Tongue (tissue), 2 donors: ENCODE measurements around the gene GTF3C4. TPM values are rescaled to one million over a fixed set of nuclear protein-coding genes. Genes with fewer than 3 reads are reported as not detected.

Experiments
- DNase-seq: peaks from one replicate; pipeline ENCODE4 v3.0.0-alpha.2; 2015
- total RNA-seq: library from RNA; depleted of rRNA; stranded (reverse); fragments of >200 nt; gene quantifications from one replicate; pipeline ENCODE4 v1.2.3, GENCODE V29; 2014

The GTF3C4 gene
- total RNA-seq, 1 donor from 2014 or later: 17.8 TPM

DNA sequence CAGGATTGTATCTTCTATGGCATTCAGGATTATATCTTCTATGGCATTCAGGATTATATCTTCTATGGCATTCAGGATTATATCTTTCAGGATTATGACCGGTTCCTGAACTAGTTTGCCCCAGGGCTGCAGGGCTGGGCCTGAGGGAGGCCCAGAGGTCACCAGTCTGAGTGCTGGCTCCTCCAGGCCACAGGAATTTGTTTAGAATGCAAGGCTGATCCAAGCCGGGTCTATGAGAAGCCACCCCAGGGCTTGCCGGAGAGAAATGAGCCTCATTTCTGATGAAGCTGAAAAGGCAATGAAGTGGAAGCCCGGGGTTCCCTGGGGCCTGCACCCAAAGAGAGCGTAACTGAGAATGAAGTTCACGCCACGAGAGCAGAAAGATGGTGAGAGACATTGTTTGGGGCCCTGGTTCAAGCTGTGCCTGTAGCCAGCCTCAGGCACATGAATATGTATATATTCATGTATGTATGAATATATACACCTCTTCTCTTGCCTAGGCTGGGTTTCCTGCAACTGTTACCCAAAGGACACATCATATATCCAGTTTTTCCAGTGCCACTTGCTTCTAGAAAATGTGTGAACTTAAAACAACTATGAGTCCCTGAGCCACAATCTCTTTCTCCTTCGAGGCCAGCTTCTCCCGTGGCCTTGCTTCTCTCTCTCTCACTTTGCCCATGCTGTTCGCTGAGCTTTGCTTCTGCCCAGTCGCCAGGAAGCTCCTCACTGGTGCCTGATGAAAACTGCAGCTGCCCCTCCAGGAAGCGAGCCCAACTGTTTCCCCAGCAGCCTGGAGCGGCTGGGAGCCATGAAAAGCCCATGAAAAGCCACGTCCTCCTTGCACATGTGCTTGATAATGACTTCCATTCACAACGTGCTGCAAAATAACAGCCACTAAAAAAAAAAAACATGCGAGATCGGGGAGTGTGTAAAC lies 62.3 kb downstream of the GTF3C4 start:
- peak; percentile 51 for DNase-seq

GRCh38 chr9:132733260-132733815 lies 63.1 kb downstream of the GTF3C4 start:
- DNase-seq: peak; percentile 17

GRCh38 chr9:132739710-132740310 lies 69.5 kb downstream of the GTF3C4 start:
- no peak for DNase-seq

DNA sequence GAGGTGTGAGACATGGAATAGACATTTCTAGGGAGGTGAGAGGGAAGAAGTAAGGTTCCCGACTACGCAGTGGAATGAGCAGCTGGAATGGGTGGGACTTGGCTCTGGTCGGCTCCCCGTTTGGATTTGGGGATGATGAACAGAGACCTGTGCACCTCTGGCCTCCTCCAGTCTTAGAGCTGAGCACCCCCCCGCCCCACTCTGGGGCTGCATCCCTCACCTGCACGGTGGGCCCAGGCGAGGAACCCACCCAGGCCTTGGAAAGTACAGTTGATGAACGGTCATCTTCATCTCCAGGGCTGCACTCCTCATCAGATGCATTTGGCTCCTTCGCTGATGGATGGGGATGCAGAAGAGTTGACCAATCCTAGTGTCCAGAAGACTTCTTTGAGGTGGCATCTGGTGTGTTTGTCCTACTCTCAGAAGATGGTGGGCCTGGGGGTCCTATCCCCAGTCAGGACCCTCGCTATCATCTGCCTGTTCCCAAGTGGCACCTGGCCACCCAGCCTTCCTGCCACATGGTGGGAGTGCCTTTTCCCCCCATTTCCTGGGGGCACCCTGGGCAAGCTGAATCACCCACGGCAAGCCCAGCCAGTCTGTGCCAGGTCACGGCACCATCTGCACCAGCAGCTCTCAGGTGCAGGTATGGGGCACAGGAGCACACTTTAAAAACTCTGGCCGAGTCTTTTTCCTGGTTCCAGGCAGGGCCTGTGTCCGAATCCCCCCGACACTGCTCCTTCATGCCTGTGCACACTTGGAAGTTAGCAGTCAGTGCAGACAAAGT lies 70.5 kb downstream of the GTF3C4 start:
- DNase-seq: no peak

- DNase-seq: peak; percentile 33
These were observed 72.6 kb downstream of the GTF3C4 start for GRCh38 chr9:132742821-132743311.

- DNase-seq: no peak
These were observed 73.7 kb downstream of the GTF3C4 start for GRCh38 chr9:132743931-132744479.

Other genes starting within 250 kb of the GTF3C4 start
- not detected for gene BARHL1, start 87.9 kb upstream of the GTF3C4 start, total RNA-seq
- gene DDX31, start 481 bp upstream of the GTF3C4 start, total RNA-seq: 11.2 TPM
- gene AK8, start 207.8 kb downstream of the GTF3C4 start, total RNA-seq: 0.31 TPM
- gene SPACA9, start 208.4 kb downstream of the GTF3C4 start, total RNA-seq: 3.8 TPM